GM19467 (cell line): ENCODE data around the gene LCN15.
"Not testable (repeated sequence)": the region's sequence is repeated elsewhere in the genome, so short reads cannot be mapped to it uniquely, and the experiment has no call there.

Source experiments
- ATAC-seq: cut with Tn5 transposase; IDR thresholded peaks from one replicate; pipeline ENCODE4 v1.9.1; 2021; ENCODE audit warnings: mild to moderate bottlenecking, moderate library complexity; ENCODE audit not compliant: unreplicated experiment

LCN15 gene

DNA sequence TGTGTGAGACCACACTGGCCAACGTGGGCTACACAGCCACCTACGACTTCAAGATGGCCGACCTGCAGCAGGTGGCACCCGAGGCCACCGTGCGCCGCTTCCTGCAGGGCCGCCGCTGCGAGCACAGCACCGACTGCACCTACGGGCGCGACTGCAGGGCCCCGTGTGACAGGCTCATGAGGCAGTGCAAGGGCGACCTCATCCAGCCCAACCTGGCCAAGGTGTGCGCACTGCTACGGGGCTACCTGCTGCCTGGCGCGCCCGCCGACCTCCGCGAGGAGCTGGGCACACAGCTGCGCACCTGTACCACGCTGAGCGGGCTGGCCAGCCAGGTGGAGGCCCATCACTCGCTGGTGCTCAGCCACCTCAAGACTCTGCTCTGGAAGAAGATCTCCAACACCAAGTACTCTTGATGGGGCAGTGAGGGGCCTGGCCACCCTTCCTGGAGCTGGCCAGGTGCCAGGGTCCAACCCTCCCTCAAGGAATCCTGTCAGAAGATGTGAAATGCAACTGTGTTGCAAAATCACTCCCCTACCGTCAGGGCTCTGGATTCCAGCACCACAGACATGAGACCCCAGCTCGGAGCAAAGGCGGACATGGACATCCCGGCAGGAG, 40.8 kb downstream of the LCN15 start:
- ATAC-seq = no peak

DNA sequence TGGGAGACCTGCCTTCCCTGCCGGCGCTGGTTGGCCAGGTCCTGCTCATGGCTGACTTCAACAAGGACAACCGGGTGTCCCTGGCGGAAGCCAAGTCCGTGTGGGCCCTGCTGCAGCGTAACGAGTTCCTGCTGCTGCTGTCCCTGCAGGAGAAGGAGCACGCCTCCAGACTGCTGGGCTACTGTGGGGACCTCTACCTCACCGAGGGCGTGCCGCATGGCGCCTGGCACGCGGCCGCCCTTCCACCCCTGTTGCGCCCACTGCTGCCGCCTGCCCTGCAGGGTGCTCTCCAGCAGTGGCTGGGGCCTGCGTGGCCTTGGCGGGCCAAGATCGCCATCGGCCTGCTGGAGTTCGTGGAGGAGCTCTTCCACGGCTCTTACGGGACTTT, 41.4 kb downstream of the LCN15 start:
- no peak for ATAC-seq

GRCh38 chr9:136722093-136722968, 42.0 kb downstream of the LCN15 start:
- no peak for ATAC-seq

GRCh38 chr9:136721339-136722092, 42.8 kb downstream of the LCN15 start:
- ATAC-seq = no peak

GRCh38 chr9:136720898-136721338, 43.4 kb downstream of the LCN15 start:
- no peak for ATAC-seq

DNA sequence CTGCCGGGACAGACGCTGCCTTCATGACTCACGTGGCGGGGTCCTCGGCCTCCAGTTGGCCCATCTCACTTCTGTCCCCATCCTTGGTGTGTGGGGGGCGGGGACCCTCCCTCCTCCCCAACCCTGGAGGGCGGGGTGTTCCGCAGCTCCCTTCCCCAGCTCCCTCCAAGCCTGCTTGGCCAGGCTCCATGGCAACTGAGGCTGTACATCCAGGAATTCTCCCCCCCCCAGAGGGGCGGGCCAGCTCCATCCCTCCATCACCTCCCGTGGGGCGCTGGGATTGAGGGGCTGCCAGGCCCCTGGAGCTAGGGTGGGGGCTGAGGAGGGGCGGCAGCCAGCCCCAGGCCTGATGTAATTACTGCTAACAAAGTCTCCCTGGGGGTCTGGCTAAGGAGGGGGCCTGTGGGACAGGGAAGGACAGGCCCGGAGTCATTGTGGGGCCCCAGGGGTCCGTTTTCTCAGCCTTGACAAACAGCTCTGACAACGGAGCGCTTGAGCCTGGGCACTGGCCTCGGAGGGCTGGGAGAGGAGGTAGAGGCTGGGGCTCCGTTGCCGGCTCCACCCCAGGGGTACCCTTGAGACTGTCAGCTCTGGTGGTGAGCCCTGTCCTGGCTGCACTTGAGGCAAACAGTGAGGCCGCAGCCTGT, 43.9 kb downstream of the LCN15 start:
- no peak for ATAC-seq

GRCh38 chr9:136719195-136719880, 45.0 kb downstream of the LCN15 start:
- no peak for ATAC-seq

- ATAC-seq = no peak
These were observed 45.7 kb downstream of the LCN15 start for GRCh38 chr9:136718345-136719194.

DNA sequence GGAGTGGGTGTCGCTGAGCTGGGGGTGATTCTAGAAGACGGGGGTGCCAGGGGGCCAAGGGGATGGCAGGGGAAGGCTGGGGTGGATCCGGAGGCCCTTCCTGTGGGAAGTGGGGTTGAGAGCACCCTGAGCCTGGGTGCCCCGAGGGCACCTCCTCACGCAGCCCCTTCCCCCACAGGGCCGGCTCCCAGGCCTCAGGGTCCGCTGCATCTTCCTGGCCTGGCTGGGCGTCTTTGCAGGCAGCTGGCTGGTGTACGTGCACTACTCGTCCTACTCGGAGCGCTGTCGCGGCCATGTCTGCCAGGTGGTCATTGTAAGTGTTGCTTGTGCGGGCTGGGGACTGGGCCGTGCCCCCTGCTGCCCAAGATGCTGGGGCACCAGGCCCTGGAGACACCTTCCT, 46.9 kb downstream of the LCN15 start:
- no peak for ATAC-seq

DNA sequence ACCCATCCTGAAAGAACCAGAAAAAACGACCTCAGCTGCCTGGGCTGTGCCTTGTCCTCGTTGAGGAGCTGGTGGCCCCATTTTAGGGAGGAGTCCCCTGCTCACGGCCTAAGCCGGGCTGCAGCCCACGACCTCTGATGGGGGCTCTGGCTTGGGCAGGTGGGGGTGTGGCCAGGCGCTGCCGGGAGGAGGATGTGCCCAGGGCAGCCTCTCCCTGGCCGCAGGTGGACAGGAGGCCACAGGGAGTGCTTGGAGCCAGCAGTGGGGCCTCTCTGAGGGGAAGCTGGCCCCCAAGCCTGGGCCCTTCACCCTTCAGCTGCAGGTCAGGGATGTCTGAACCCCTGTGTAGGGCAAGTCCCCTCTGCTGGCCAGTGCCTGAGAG, 49.4 kb downstream of the LCN15 start:
- ATAC-seq = no peak

DNA sequence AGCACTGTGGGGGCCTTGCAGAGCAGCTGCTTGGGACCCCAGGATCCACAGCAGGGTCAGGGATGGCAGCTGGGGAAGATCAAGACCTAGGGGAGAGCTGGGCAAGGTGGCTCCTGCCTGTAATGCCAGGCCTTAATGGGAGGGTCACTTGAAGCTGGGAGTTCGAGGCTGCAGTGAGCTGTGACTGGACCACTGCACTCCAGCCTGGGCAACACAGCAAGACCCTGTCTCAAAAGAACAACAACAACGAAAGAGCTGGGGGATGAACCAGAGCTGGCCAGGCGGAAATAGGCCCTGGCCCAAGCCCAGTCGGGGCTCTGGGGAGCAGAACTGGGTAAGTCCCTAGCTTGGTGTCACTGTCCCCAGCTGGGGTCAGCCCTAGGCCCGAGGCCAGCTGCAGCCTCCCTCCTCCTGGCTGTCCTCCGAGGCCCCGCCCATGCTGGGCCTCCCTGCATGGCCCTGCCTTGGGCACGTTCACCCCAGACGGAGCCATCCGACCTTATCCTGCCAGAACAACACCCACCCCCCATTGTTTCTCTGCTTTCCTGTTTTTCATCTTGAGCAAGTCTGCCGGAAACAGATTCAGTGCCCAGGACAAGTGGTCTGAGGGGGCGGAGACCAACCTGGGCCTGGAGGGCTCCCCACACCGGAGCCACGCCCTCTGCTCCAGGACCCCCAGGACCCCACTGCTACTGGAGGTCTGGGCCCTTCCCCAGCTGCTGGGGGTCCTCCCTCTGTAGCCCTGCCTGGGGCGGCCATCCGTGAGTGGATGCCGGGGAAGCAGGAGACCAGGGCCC, 50.0 kb downstream of the LCN15 start:
- no peak for ATAC-seq

DNA sequence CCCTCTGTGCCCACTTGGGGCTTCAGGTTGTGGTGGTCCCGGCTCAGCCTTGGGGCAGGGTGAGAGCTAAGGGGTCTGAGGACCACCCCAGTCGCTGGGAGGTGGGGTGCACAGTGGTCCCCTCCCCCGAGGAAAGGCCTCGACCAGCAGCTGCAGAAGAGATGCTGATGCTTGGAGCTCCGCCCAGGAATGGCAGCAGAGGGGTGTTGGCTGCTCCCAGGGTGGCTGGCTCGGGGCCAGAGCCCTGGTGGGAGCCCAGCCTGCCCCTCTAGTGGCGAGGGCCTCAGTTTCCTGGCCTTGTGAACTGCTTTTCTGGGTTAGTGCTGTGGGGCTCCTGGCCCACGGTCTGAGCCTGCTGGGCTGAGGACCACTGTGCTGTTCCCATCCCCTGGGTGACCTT, 50.8 kb downstream of the LCN15 start:
- no peak for ATAC-seq

DNA sequence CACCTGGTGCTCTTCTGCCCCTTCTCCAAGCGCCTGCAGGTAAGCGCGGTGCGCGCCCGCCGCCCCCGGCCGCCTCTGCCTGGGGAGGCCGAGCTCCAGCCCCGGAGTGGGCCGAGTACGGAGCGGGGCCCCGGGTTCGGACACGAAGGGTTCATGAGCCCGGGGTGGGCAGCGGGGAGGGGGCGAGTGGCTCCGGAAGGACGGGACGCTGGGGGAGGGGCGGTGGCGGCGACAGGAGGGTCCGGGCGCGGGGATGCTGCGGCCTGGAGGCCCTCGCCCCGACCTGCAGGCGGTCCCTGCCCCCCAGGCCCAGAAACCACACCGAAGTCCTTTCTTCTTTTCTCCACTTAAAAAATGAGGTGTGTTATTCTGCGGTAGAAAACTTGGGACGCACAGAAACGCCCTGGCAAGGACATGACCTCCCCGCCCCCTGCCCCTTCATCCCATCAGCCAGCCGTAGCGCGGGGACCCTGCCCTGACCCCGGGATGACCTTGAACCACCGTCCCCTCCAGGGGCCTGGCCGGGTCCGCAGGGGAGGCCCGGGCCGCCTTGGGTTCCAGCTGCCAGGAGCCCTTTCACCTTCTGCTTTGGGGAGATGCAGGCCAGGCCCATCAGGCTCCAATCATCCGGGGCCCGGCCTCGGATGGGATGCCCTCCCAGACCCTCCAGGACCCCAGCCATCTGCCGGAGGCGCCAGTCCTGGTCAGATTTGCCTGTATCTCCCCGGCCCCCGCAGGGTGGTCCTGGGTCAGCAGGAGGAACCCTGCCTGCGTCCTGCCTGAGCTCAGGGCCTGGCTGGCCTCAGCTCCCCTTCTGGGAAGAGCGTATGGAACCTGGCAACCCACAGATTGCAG, 51.4 kb downstream of the LCN15 start:
- no peak for ATAC-seq

DNA sequence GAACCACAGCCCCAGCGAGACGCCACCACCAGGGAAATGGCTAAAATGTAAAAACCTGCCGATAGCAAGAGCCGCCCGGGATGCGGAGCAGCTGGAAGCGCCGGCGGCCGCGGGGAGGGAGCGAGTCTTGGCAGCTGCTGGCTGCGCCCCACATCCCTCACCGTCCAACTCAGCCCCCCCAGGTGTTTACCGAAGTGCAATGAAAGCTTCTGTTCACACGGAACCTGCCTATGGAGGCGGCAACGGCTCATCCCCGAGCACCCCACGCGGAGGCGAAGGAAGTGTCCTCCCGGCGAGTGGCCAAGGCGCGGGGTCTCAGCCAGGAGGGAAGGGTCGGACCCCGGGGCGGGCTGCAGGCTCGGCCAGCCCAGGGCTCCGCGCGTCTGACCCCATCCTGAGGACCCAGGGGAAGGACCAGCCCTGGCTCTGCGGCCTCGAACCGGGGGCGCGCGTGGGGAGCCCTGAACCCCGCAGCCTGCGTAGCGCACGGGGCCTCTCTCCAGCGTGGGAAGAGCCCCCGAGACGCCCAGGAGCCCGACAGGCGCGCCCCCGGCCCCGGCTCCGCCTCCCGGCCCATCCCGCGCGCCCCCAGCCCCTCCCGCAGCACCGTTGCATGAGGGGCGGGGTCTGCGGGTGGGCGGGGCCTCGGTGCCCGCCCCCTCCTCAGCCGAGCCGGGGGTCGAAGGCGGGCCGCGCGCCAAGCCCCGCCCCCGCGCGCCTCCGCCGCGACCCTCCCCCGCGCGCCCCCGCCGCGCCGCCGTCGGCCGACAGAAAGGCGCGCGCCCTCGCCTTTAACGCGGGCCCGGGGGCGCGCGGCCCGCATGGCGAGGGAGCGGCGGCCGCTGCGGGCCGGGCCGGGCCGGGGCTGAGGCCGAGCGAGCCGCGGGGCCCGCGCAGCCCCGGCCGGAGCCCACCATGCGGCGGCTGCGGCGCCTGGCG, 52.3 kb downstream of the LCN15 start, which contains the start of gene DIPK1B:
Gene DIPK1B (plus strand): TSS at position 822 of the 939 bp plus-strand sequence. CDS start 94 bp downstream, at position 916.
- no peak for ATAC-seq

DNA sequence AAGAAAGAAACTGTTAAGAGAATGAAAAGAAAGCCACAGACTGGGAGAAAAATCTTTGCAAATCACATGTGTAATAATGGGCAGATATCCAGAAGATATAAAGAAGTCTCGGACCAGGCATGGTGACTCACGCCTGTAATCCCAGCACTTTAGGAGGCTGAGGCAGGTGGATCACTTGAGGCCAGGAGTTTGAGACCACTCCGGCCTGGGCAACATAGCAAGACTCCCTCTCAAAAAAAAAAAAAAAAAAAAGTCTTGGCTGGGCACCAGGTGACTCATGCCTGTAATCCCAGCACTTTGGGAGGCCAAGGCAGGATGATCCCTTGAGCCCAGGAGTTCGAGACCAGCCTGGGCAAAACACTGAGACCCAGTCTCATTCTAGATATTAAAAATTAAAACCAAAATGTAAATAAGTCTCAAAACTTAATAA, 53.1 kb downstream of the LCN15 start:
- not testable (repeated sequence) for ATAC-seq

- ATAC-seq = no peak
These were observed 53.8 kb downstream of the LCN15 start for GRCh38 chr9:136710543-136710942.
